Natural killer cell (primary cell): ENCODE data around the gene RPS16. TPM values are rescaled to one million over a fixed set of nuclear protein-coding genes. Genes with fewer than 3 reads are reported as not detected.

ENCODE experiments used
- ATAC-seq, 3 donors: fragments of 150-1000 bp in 2 of 3; fragments of 200-7000 bp in 1 of 3; cut with Tn5 transposase; 1 replicate in 1 of 3; 2 replicates in 2 of 3; pipeline ENCODE4 v1.10.0; 2021; ENCODE audit warnings: mild to moderate bottlenecking in 2 of 3, moderate library complexity in 2 of 3
- DNase-seq, 2 donors: peaks; one replicate each; pipeline versions ENCODE4 v3.0.0 to v3.0.0-alpha.2; 2013 to 2021; ENCODE audit warnings: mixed read lengths in 1 of 2
- H3K27ac ChIP-seq: one replicate; pipeline ENCODE4 v1.5.1; 2013; ENCODE audit warnings: mild to moderate bottlenecking, low read length
- H3K27me3 ChIP-seq: one replicate; pipeline ENCODE4 v1.6.1; 2013; ENCODE audit warnings: low read length; ENCODE audit not compliant: control insufficient read depth, insufficient read depth
- H3K36me3 ChIP-seq: one replicate; pipeline ENCODE4 v1.6.1; 2013; ENCODE audit warnings: low read length; ENCODE audit not compliant: control insufficient read depth, insufficient read depth
- H3K4me1 ChIP-seq: one replicate; pipeline ENCODE4 v1.6.1; 2013; ENCODE audit warnings: low read length; ENCODE audit not compliant: control insufficient read depth, insufficient read depth
- H3K4me3 ChIP-seq: one replicate; pipeline ENCODE4 v1.5.1; 2013; ENCODE audit warnings: low read length
- H3K9me3 ChIP-seq: one replicate; pipeline ENCODE4 v1.6.1; 2013; ENCODE audit warnings: low read length; ENCODE audit not compliant: control insufficient read depth, insufficient read depth
- H3K27ac Mint-ChIP-seq, 2 donors: one replicate each; pipeline ENCODE4 v1.8.0; 2022; ENCODE audit warnings: mild to moderate bottlenecking in 2 of 2, mixed read lengths in 2 of 2, moderate library complexity in 1 of 2
- H3K27me3 Mint-ChIP-seq, 2 donors: one replicate each; pipeline ENCODE4 v1.8.0; 2022; ENCODE audit warnings: low read depth in 2 of 2, mixed read lengths in 2 of 2
- H3K36me3 Mint-ChIP-seq: one replicate; pipeline ENCODE4 v1.8.0; 2022; ENCODE audit warnings: mixed read lengths
- H3K4me1 Mint-ChIP-seq, 2 donors: one replicate each; pipeline ENCODE4 v1.8.0; 2022; ENCODE audit warnings: mixed read lengths in 2 of 2
- H3K4me3 Mint-ChIP-seq: one replicate; pipeline ENCODE4 v1.8.0; 2022; ENCODE audit warnings: mild to moderate bottlenecking, moderate library complexity, mixed read lengths
- H3K9me3 Mint-ChIP-seq, 2 donors: one replicate each; pipeline ENCODE4 v1.8.0; 2022; ENCODE audit warnings: mixed read lengths in 2 of 2
- CTCF ChIP-seq: fragments of 200-600 bp; IDR thresholded peaks from one replicate; pipeline ENCODE4 v1.8.0; 2022; ENCODE audit warnings: antibody characterized with exemption
- WGBS: methylation state at CpG from one replicate; pipeline ENCODE4 v1.1.7; 2013; ENCODE audit warnings: missing lambda C conversion rate; ENCODE audit not compliant: insufficient coverage; 5-methylcytosine and 5-hydroxymethylcytosine counted together
- intact Hi-C: fragments of 100-400 bp; cut with micrococcal nuclease; formaldehyde crosslinking; loops from one replicate; pipeline ENCODE4 v1.14.2; 2022
- total RNA-seq, 4 donors: library from RNA; stranded (reverse); fragments of 120-200 nt in 1 of 4; gene quantifications; one replicate each; pipeline versions ENCODE4 v1.2.3 to v1.2.4, GENCODE V29; 2013 to 2022

RPS16 gene
- total RNA-seq, 3 donors from 2014 or later (not counting 1 experiment from before 2014, with no cell fraction given) = 1,227 to 1,543 (median 1,399) TPM

- no peak for TF ChIP-seq CTCF
- H3K27me3 ChIP-seq = no peaks in the 10 kb centered on the region
- H3K4me1 Mint-ChIP-seq = peaks cover 17 to 31% of the 10 kb centered on the region in 2 donors
- intact Hi-C loops = no loop called here
- 96% methylated on average over 2 of the region's 2 CpGs for WGBS
- H3K4me3 Mint-ChIP-seq = no peak overlapping the region
- peaks cover 45% of the 10 kb centered on the region for H3K36me3 ChIP-seq
- peak overlapping the region; percentile 38 to 40 for H3K27ac Mint-ChIP-seq
- no peak for ATAC-seq
- no peak overlapping the region for H3K27ac ChIP-seq
- H3K9me3 ChIP-seq = no peaks in the 10 kb centered on the region
- H3K4me3 ChIP-seq = no peak overlapping the region
- DNase-seq = no peak
- H3K27me3 Mint-ChIP-seq = no peaks in the 10 kb centered on the region
- H3K36me3 Mint-ChIP-seq = peaks cover 6% of the 10 kb centered on the region
- H3K9me3 Mint-ChIP-seq = no peaks in the 10 kb centered on the region
- H3K4me1 ChIP-seq = peaks cover 7% of the 10 kb centered on the region
These were observed 40.0 kb upstream of the RPS16 start for GRCh38 chr19:39475748-39476147.

- H3K9me3 ChIP-seq = no peaks in the 10 kb centered on the region
- H3K27me3 ChIP-seq = no peaks in the 10 kb centered on the region
- H3K4me3 ChIP-seq = no peak overlapping the region
- peaks cover 59% of the 10 kb centered on the region for H3K36me3 ChIP-seq
- peak; percentile 76 for TF ChIP-seq CTCF
- Mint-ChIP-seq H3K4me3 (no peak overlapping the region), H3K27me3 (no peaks in the 10 kb centered on the region), H3K27ac (peak overlapping the region; percentile 38 to 66), H3K36me3 (peaks cover 6% of the 10 kb centered on the region), H3K9me3 (no peaks in the 10 kb centered on the region), H3K4me1 (peaks cover 8 to 21% of the 10 kb centered on the region in 2 donors)
- peak; percentile 66 to 76 (median 72) for ATAC-seq
- intact Hi-C loops = loop anchor here (1.0 kb wide), 1 partner anchor 58 kb away; the partner anchor contains the start of gene EID2B
- 77% methylated on average over 7 of the region's 9 CpGs for WGBS
- no peak overlapping the region for H3K27ac ChIP-seq
- DNase-seq = peak; percentile 62 to 84
- no peaks in the 10 kb centered on the region for H3K4me1 ChIP-seq
These were observed 38.4 kb upstream of the RPS16 start for GRCh38 chr19:39474139-39474620.

- H3K9me3 Mint-ChIP-seq = no peaks in the 10 kb centered on the region
- Histone ChIP-seq H3K27ac (no peak overlapping the region), H3K27me3 (no peaks in the 10 kb centered on the region), H3K36me3 (peaks cover 66% of the 10 kb centered on the region), H3K9me3 (no peaks in the 10 kb centered on the region), H3K4me1 (no peaks in the 10 kb centered on the region), H3K4me3 (no peak overlapping the region)
- H3K27me3 Mint-ChIP-seq = no peaks in the 10 kb centered on the region
- no peak for ATAC-seq
- no peak for TF ChIP-seq CTCF
- H3K4me1 Mint-ChIP-seq = peaks cover 8 to 21% of the 10 kb centered on the region in 2 donors
- intact Hi-C loops = no loop called here
- no peak overlapping the region for H3K4me3 Mint-ChIP-seq
- WGBS = 97% methylated on average over 8 of the region's 11 CpGs
- peak overlapping the region; percentile 38 to 66 for H3K27ac Mint-ChIP-seq
- DNase-seq = no peak
- H3K36me3 Mint-ChIP-seq = peaks cover 6% of the 10 kb centered on the region
These were observed 37.8 kb upstream of the RPS16 start for GRCh38 chr19:39473443-39473960.
